GM23338 (cell line): ENCODE measurements around the gene TBCEL. TPM values are rescaled to one million over a fixed set of nuclear protein-coding genes. Genes with fewer than 3 reads are reported as not detected.

Experiments
- EZH2 ChIP-seq: fragments of 200-600 bp; sonication (generic); IDR thresholded peaks from one replicate; pipeline ENCODE4 v1.8.0; 2017; ENCODE audit warnings: antibody characterized with exemption, mild to moderate bottlenecking, low read depth; ENCODE audit not compliant: unreplicated experiment
- JUNB ChIP-seq: IDR thresholded peaks from one replicate; pipeline ENCODE4 v1.6.1; 2016; ENCODE audit warnings: antibody characterized with exemption; ENCODE audit not compliant: unreplicated experiment
- ZNF114 ChIP-seq: fragments of 250-450 bp; sonication (Bioruptor Pico); IDR thresholded peaks from 2 replicates; pipeline ENCODE4 v1.5.0; 2020; ENCODE audit warnings: mild to moderate bottlenecking, moderate library complexity
- ZNF331 ChIP-seq: fragments of 250-450 bp; sonication (Bioruptor Pico); IDR thresholded peaks from 2 replicates; pipeline ENCODE4 v1.5.0; 2020; ENCODE audit warnings: low read depth, mild to moderate bottlenecking, moderate library complexity
- polyA plus RNA-seq: library from polyadenylated mRNA; unstranded; fragments of >200 nt; fragmentation: Nextera tagmentation; extraction: Ambion mirVana; gene quantifications from 2 replicates; pipeline ENCODE4 v1.2.1, GENCODE V29; 2016
- total RNA-seq: library from RNA; depleted of rRNA; stranded (reverse); fragments of >200 nt; shearing (Covaris generic); gene quantifications from 2 replicates; pipeline ENCODE4 v1.2.3, GENCODE V29; 2014
- TF ChIP-seq, protein P1 (sequence below): fragments of 250-450 bp; sonication (Bioruptor Pico); IDR thresholded peaks from 2 replicates; pipeline ENCODE4 v1.5.0; 2020; ENCODE audit warnings: mild to moderate bottlenecking, moderate library complexity
- TF ChIP-seq, protein P2 (sequence below): IDR thresholded peaks from one replicate; pipeline ENCODE4 v1.6.1; 2018; ENCODE audit warnings: antibody characterized with exemption; ENCODE audit not compliant: unreplicated experiment

TBCEL gene
- total and polyA plus RNA-seq, 2 experiments from 2014 or later, result 5.4 to 16.2 TPM

DNA sequence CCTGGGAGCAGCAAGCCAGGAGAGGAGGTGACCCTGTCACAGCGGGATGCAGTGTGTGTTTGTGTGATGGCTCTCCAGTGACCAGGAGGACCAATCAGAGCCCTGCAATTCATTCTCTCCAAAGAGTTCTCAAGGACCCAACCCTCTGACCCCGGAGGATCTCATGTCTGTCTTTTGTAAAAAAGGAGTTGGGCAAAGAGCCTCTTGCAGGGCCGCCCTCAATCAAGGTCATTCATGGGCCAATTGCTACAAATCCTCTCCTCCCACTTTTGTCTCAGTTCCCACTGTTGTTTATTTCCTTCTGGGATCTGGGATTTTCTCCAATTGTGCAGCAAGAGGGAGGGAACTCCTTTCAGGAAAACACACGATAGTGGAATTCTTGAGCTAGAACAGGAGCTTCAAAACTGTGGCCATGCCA is 81.2 kb downstream of the TBCEL start (continued):
- TF ChIP-seq, protein P1, sequence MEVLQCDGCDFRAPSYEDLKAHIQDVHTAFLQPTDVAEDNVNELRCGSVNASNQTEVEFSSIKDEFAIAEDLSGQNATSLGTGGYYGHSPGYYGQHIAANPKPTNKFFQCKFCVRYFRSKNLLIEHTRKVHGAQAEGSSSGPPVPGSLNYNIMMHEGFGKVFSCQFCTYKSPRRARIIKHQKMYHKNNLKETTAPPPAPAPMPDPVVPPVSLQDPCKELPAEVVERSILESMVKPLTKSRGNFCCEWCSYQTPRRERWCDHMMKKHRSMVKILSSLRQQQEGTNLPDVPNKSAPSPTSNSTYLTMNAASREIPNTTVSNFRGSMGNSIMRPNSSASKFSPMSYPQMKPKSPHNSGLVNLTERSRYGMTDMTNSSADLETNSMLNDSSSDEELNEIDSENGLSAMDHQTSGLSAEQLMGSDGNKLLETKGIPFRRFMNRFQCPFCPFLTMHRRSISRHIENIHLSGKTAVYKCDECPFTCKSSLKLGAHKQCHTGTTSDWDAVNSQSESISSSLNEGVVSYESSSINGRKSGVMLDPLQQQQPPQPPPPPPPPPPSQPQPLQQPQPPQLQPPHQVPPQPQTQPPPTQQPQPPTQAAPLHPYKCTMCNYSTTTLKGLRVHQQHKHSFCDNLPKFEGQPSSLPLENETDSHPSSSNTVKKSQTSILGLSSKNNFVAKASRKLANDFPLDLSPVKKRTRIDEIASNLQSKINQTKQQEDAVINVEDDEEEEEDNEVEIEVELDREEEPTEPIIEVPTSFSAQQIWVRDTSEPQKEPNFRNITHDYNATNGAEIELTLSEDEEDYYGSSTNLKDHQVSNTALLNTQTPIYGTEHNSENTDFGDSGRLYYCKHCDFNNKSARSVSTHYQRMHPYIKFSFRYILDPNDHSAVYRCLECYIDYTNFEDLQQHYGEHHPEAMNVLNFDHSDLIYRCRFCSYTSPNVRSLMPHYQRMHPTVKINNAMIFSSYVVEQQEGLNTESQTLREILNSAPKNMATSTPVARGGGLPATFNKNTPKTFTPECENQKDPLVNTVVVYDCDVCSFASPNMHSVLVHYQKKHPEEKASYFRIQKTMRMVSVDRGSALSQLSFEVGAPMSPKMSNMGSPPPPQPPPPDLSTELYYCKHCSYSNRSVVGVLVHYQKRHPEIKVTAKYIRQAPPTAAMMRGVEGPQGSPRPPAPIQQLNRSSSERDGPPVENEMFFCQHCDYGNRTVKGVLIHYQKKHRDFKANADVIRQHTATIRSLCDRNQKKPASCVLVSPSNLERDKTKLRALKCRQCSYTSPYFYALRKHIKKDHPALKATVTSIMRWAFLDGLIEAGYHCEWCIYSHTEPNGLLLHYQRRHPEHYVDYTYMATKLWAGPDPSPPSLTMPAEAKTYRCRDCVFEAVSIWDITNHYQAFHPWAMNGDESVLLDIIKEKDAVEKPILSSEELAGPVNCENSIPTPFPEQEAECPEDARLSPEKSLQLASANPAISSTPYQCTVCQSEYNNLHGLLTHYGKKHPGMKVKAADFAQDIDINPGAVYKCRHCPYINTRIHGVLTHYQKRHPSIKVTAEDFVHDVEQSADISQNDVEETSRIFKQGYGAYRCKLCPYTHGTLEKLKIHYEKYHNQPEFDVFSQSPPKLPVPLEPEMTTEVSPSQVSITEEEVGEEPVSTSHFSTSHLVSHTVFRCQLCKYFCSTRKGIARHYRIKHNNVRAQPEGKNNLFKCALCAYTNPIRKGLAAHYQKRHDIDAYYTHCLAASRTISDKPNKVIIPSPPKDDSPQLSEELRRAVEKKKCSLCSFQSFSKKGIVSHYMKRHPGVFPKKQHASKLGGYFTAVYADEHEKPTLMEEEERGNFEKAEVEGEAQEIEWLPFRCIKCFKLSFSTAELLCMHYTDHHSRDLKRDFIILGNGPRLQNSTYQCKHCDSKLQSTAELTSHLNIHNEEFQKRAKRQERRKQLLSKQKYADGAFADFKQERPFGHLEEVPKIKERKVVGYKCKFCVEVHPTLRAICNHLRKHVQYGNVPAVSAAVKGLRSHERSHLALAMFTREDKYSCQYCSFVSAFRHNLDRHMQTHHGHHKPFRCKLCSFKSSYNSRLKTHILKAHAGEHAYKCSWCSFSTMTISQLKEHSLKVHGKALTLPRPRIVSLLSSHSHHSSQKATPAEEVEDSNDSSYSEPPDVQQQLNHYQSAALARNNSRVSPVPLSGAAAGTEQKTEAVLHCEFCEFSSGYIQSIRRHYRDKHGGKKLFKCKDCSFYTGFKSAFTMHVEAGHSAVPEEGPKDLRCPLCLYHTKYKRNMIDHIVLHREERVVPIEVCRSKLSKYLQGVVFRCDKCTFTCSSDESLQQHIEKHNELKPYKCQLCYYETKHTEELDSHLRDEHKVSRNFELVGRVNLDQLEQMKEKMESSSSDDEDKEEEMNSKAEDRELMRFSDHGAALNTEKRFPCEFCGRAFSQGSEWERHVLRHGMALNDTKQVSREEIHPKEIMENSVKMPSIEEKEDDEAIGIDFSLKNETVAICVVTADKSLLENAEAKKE (CRISPR knock-in tag), result no peak
- TF ChIP-seq ZNF114 (CRISPR knock-in tag), result no peak
- TF ChIP-seq ZNF331 (CRISPR knock-in tag), result no peak
- TF ChIP-seq, protein P2, sequence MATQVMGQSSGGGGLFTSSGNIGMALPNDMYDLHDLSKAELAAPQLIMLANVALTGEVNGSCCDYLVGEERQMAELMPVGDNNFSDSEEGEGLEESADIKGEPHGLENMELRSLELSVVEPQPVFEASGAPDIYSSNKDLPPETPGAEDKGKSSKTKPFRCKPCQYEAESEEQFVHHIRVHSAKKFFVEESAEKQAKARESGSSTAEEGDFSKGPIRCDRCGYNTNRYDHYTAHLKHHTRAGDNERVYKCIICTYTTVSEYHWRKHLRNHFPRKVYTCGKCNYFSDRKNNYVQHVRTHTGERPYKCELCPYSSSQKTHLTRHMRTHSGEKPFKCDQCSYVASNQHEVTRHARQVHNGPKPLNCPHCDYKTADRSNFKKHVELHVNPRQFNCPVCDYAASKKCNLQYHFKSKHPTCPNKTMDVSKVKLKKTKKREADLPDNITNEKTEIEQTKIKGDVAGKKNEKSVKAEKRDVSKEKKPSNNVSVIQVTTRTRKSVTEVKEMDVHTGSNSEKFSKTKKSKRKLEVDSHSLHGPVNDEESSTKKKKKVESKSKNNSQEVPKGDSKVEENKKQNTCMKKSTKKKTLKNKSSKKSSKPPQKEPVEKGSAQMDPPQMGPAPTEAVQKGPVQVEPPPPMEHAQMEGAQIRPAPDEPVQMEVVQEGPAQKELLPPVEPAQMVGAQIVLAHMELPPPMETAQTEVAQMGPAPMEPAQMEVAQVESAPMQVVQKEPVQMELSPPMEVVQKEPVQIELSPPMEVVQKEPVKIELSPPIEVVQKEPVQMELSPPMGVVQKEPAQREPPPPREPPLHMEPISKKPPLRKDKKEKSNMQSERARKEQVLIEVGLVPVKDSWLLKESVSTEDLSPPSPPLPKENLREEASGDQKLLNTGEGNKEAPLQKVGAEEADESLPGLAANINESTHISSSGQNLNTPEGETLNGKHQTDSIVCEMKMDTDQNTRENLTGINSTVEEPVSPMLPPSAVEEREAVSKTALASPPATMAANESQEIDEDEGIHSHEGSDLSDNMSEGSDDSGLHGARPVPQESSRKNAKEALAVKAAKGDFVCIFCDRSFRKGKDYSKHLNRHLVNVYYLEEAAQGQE, result no peak
- no peak for TF ChIP-seq JUNB
- no peak for TF ChIP-seq EZH2
